Urothelium cell line (cell line): ENCODE data around the gene LMTK3.
A peak's percentile ranks its signal among the peaks of the same experiment; 100 is the strongest.

Source experiments
- DNase-seq: peaks from one replicate; pipeline ENCODE4 v3.0.0; 2011; ENCODE audit warnings: low spot score, mixed read lengths
- FAIRE-seq: peaks from 2 replicates; lab custom pipeline; 2011; peaks lifted over from hg19 to GRCh38; lab: Jason Lieb, UNC

The LMTK3 gene

GRCh38 chr19:48475369-48476068, 36.1 kb downstream of the LMTK3 start:
- FAIRE-seq = no peak
- DNase-seq = no peak

- DNase-seq = no peak
- FAIRE-seq = no peak
Measured at GRCh38 chr19:48474084-48474592, 37.5 kb downstream of the LMTK3 start.

GRCh38 chr19:48473161-48473966, 38.3 kb downstream of the LMTK3 start:
- DNase-seq = no peak
- FAIRE-seq = no peak

- no peak for FAIRE-seq
- no peak for DNase-seq
Measured at GRCh38 chr19:48471836-48472235, 39.8 kb downstream of the LMTK3 start.

GRCh38 chr19:48470856-48471255, 40.8 kb downstream of the LMTK3 start:
- DNase-seq (no peak), FAIRE-seq (no peak)

GRCh38 chr19:48469934-48470680, 41.5 kb downstream of the LMTK3 start:
- FAIRE-seq = no peak
- DNase-seq = no peak

GRCh38 chr19:48469289-48469881, 42.2 kb downstream of the LMTK3 start, which contains the start of gene CYTH2:
Gene CYTH2, plus strand, starts transcription at chr19:48469369. Its CDS starts 139 bp downstream, at chr19:48469508.
- DNase-seq (peak; percentile 86), FAIRE-seq (no peak)

GRCh38 chr19:48468772-48469288, 42.8 kb downstream of the LMTK3 start:
- peak; percentile 98 for DNase-seq
- peak; percentile 88 for FAIRE-seq

- DNase-seq (no peak), FAIRE-seq (no peak)
Measured at GRCh38 chr19:48466561-48467325, 44.9 kb downstream of the LMTK3 start.

- no peak for FAIRE-seq
- no peak for DNase-seq
Measured at GRCh38 chr19:48465215-48465614, 46.4 kb downstream of the LMTK3 start.

- DNase-seq (no peak), FAIRE-seq (peak; percentile 58)
Measured at GRCh38 chr19:48461982-48462655, 49.5 kb downstream of the LMTK3 start.

- FAIRE-seq (no peak), DNase-seq (no peak)
Measured at GRCh38 chr19:48461651-48461981, 50.0 kb downstream of the LMTK3 start.

GRCh38 chr19:48458016-48458415, 53.6 kb downstream of the LMTK3 start:
- DNase-seq = no peak
- FAIRE-seq = no peak

- FAIRE-seq = no peak
- DNase-seq = no peak
Measured at GRCh38 chr19:48456864-48457263, 54.8 kb downstream of the LMTK3 start.

GRCh38 chr19:48455908-48456562, 55.6 kb downstream of the LMTK3 start:
- DNase-seq (no peak), FAIRE-seq (no peak)

GRCh38 chr19:48455171-48455907, 56.3 kb downstream of the LMTK3 start, which contains the start of gene KCNJ14:
Gene KCNJ14, plus strand, starts transcription at chr19:48455574. Its CDS starts 6,151 bp downstream, at chr19:48461725.
- DNase-seq (no peak), FAIRE-seq (no peak)

GRCh38 chr19:48454150-48454730, 57.4 kb downstream of the LMTK3 start:
- DNase-seq (no peak), FAIRE-seq (no peak)
